Gastroesophageal sphincter (tissue), 3 donors: ENCODE measurements around the gene SORCS1.

Source experiments
- CTCF ChIP-seq, 4 experiments: fragments of 200-600 bp in 2 of 4; fragments of 450-650 bp in 2 of 4; sonication (generic) in 1 of 4; IDR thresholded peaks; one replicate each; pipeline ENCODE4 v1.5.1; 2017 to 2019; ENCODE audit warnings: antibody characterized with exemption in 4 of 4, mild to moderate bottlenecking in 2 of 4, moderate library complexity in 2 of 4
- EP300 ChIP-seq: sonication (generic); formaldehyde crosslinking; IDR thresholded peaks from one replicate; pipeline ENCODE4 v1.6.1; 2017; ENCODE audit warnings: antibody characterized with exemption, mild to moderate bottlenecking
- POLR2A ChIP-seq, 2 donors: fragments of 450-650 bp; IDR thresholded peaks; one replicate each; pipeline ENCODE4 v1.6.1; 2017; ENCODE audit warnings: antibody characterized with exemption in 2 of 2, mild to moderate bottlenecking in 2 of 2, moderate library complexity in 1 of 2
- POLR2AphosphoS5 ChIP-seq: sonication (generic); formaldehyde crosslinking; IDR thresholded peaks from one replicate; pipeline ENCODE4 v1.6.1; 2017; ENCODE audit warnings: antibody characterized with exemption

- TF ChIP-seq CTCF (IDR thresholded peaks at IDR 0.05) (no peak), POLR2AphosphoS5 (no peak), EP300 (no peak), POLR2A (IDR thresholded peaks at IDR 0.05) (no peak)
Measured at GRCh38 chr10:106859892-106860652, 304.4 kb downstream of the SORCS1 start.
